GM12878 (cell line): ENCODE results near the gene OXCT1. TPM values are rescaled to one million over a fixed set of nuclear protein-coding genes. Genes with fewer than 3 reads are reported as not detected.

Experiments used
- BHLHE40 ChIP-seq, 2 experiments: fragments of 450-650 bp in 1 of 2; IDR thresholded peaks; 2 replicates each; pipeline ENCODE4 v1.6.1; 2011 to 2017; ENCODE audit warnings: low read depth in 2 of 2, borderline replicate concordance in 1 of 2, improper control_type of control experiment in 1 of 2, low read length in 1 of 2, mild to moderate bottlenecking in 1 of 2
- CBX3 ChIP-seq: fragments of 200-600 bp; sonication (generic); IDR thresholded peaks from 2 replicates; pipeline ENCODE4 v1.6.1; 2016; ENCODE audit warnings: low read depth, borderline replicate concordance
- CHD1 ChIP-seq: IDR thresholded peaks from 2 replicates; pipeline ENCODE4 v1.6.1; 2012; ENCODE audit warnings: low read depth, low read length, improper control_type of control experiment
- KAT2A ChIP-seq: conservative IDR thresholded peaks from 2 replicates; pipeline ENCODE4 v1.6.1; 2011; ENCODE audit warnings: low read depth, low read length; ENCODE audit not compliant: control insufficient read depth
- KLF5 ChIP-seq: fragments of 450-650 bp; IDR thresholded peaks from 2 replicates; pipeline ENCODE4 v1.6.1; 2014; ENCODE audit warnings: mild to moderate bottlenecking; ENCODE audit not compliant: partially characterized antibody
- NRF1 ChIP-seq: conservative IDR thresholded peaks from 2 replicates; pipeline ENCODE4 v1.6.1; 2011; ENCODE audit warnings: mild to moderate bottlenecking, low read depth, low read length, improper control_type of control experiment
- POU2F2 ChIP-seq: IDR thresholded peaks from 3 replicates; pipeline ENCODE4 v1.6.1; 2011; ENCODE audit warnings: low read depth, mild to moderate bottlenecking, low read length, borderline replicate concordance
- RELA ChIP-seq: fragments of 450-650 bp; IDR thresholded peaks from 2 replicates; pipeline ENCODE4 v1.8.0; 2014; ENCODE audit warnings: borderline replicate concordance; ENCODE audit not compliant: partially characterized antibody
- SREBF1 ChIP-seq: IDR thresholded peaks from 2 replicates; pipeline ENCODE4 v1.6.1; 2012; ENCODE audit warnings: mild to moderate bottlenecking, low read length
- STAT3 ChIP-seq: IDR thresholded peaks from 2 replicates; pipeline ENCODE4 v1.6.1; 2011; ENCODE audit warnings: low read depth, low read length, improper control_type of control experiment
- SUPT20H ChIP-seq: IDR thresholded peaks from 2 replicates; pipeline ENCODE4 v1.6.1; 2011; ENCODE audit warnings: low read depth, mild to moderate bottlenecking, low read length, moderate library complexity, borderline replicate concordance; ENCODE audit not compliant: control insufficient read depth
- polyA plus RNA-seq, 11 experiments: library from polyadenylated mRNA; depleted of rRNA in 4 of 11; unstranded in 6 of 11; stranded (reverse) in 5 of 11; fragments of >200 nt; fragmentation: Nextera tagmentation in 4 of 11; fragmentation: Illumina TruSeq in 1 of 11; extraction: Ambion mirVana in 4 of 11; extraction: Trizol in 1 of 11; gene quantifications; 1 replicate in 1 of 11; 2 replicates in 10 of 11; pipeline versions ENCODE4 v1.2.1 to v1.2.3, GENCODE V29; 2011 to 2016; ENCODE audit warnings: inconsistent platforms in 2 of 11, missing spikeins in 2 of 11, low read depth in 1 of 11
- total RNA-seq, 4 experiments: library from RNA; depleted of rRNA in 3 of 4; stranded (reverse); fragments of >200 nt in 3 of 4; fragmentation: Illumina TruSeq in 1 of 4; extraction: Trizol in 1 of 4; gene quantifications; 2 replicates each; pipeline versions ENCODE4 v1.2.1 to v1.2.3, GENCODE V29; 2013 to 2021
- TF ChIP-seq, protein P1 (sequence below): fragments of 450-650 bp; IDR thresholded peaks from 2 replicates; pipeline ENCODE4 v1.6.1; 2017; ENCODE audit warnings: mild to moderate bottlenecking, moderate library complexity
- TF ChIP-seq, protein P2 (sequence below): IDR thresholded peaks from 2 replicates; pipeline ENCODE4 v1.6.1; 2012; ENCODE audit warnings: low read depth, low read length, improper control_type of control experiment

OXCT1 gene
- total and polyA plus RNA-seq, 10 of the 15 experiments (the other 5 are each of a cell fraction or from before 2014, with no cell fraction given) = 46.9 to 103 (median 70.5) TPM

DNA sequence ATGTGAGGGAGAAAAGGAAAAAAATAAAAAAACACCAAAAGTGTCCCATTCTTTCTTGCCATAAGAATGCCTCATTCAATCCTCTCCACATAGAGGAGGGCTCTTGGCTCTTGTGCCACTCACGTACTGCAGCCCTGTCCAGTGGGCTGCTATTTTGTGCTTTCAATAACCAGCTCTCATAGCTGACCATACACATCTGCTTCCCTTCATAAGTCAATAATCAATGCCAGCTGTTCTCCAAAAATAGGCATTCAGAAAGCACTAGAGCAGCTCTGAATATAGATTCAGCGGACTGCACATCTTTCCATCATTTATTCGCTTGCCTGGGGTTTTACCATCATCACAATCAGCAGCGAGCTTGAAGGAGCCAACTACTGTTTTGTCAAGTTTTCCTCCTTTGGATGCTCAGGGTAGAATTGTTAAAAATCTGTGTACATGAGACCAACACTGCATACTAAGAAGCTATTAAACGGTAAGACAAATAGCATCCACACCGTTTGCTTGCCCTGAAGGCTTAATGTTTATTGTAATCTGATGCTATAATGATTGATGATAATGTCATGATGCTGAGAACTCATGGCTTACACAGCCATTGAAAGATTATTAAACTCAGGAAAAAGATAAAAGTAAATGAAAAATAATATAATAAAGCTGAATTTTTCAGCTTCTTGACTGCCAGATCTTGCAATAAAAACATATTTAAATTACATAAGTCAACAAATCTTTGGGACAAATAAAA, 80.0 kb downstream of the OXCT1 start (continued):
- TF ChIP-seq, protein P1, sequence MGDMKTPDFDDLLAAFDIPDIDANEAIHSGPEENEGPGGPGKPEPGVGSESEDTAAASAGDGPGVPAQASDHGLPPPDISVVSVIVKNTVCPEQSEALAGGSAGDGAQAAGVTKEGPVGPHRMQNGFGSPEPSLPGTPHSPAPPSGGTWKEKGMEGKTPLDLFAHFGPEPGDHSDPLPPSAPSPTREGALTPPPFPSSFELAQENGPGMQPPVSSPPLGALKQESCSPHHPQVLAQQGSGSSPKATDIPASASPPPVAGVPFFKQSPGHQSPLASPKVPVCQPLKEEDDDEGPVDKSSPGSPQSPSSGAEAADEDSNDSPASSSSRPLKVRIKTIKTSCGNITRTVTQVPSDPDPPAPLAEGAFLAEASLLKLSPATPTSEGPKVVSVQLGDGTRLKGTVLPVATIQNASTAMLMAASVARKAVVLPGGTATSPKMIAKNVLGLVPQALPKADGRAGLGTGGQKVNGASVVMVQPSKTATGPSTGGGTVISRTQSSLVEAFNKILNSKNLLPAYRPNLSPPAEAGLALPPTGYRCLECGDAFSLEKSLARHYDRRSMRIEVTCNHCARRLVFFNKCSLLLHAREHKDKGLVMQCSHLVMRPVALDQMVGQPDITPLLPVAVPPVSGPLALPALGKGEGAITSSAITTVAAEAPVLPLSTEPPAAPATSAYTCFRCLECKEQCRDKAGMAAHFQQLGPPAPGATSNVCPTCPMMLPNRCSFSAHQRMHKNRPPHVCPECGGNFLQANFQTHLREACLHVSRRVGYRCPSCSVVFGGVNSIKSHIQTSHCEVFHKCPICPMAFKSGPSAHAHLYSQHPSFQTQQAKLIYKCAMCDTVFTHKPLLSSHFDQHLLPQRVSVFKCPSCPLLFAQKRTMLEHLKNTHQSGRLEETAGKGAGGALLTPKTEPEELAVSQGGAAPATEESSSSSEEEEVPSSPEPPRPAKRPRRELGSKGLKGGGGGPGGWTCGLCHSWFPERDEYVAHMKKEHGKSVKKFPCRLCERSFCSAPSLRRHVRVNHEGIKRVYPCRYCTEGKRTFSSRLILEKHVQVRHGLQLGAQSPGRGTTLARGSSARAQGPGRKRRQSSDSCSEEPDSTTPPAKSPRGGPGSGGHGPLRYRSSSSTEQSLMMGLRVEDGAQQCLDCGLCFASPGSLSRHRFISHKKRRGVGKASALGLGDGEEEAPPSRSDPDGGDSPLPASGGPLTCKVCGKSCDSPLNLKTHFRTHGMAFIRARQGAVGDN = no peak
- TF ChIP-seq CHD1 = no peak
- no peak for TF ChIP-seq SUPT20H
- TF ChIP-seq CBX3 = no peak
- TF ChIP-seq, protein P2, sequence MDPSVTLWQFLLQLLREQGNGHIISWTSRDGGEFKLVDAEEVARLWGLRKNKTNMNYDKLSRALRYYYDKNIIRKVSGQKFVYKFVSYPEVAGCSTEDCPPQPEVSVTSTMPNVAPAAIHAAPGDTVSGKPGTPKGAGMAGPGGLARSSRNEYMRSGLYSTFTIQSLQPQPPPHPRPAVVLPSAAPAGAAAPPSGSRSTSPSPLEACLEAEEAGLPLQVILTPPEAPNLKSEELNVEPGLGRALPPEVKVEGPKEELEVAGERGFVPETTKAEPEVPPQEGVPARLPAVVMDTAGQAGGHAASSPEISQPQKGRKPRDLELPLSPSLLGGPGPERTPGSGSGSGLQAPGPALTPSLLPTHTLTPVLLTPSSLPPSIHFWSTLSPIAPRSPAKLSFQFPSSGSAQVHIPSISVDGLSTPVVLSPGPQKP = no peak
- TF ChIP-seq KAT2A = no peak
- no peak for TF ChIP-seq POU2F2
- TF ChIP-seq KLF5 = no peak
- TF ChIP-seq STAT3 = no peak
- TF ChIP-seq RELA = no peak
- no peak for TF ChIP-seq NRF1
- no peak for TF ChIP-seq SREBF1
- TF ChIP-seq BHLHE40 (IDR thresholded peaks at IDR 0.05; ENCODE audit: borderline replicate concordance in 1 of 2, low read depth in 2 of 2, low read length in 1 of 2) = no peak
